CD4-positive, alpha-beta memory T cell (primary cell): ENCODE data around the gene DENND5B. TPM values are rescaled to one million over a fixed set of nuclear protein-coding genes. Genes with fewer than 3 reads are reported as not detected.
"Not testable (repeated sequence)": the region's sequence is repeated elsewhere in the genome, so short reads cannot be mapped to it uniquely, and the experiment has no call there.

Experiments used
- CTCF ChIA-PET: fragments of 350-600 bp; sonication (Branson Sonifier 250); formaldehyde crosslinking; loops from one replicate; lab custom pipeline; 2021; ENCODE audit warnings: inconsistent platforms; ENCODE audit not compliant: partially characterized antibody; lab: Charles Lee
- POLR2A ChIA-PET: fragments of 350-600 bp; sonication (Branson Sonifier 250); formaldehyde crosslinking; loops from one replicate; lab custom pipeline; 2021; ENCODE audit not compliant: partially characterized antibody; lab: Charles Lee
- DNase-seq, 5 donors: peaks; one replicate each; pipeline versions ENCODE4 v3.0.0 to v3.0.0-alpha.2; 2020 to 2022; ENCODE audit warnings: mixed read lengths in 1 of 5
- H3K27ac ChIP-seq: one replicate; pipeline ENCODE4 v1.7.0; 2013; ENCODE audit warnings: low read depth, low read length
- H3K27me3 ChIP-seq: 2 replicates; pipeline ENCODE4 v1.7.0; 2013; ENCODE audit warnings: mild to moderate bottlenecking, low read length, moderate library complexity; ENCODE audit not compliant: insufficient read depth
- H3K36me3 ChIP-seq: 2 replicates; pipeline ENCODE4 v1.7.0; 2013; ENCODE audit warnings: mild to moderate bottlenecking, low read length, moderate library complexity; ENCODE audit not compliant: insufficient read depth
- H3K4me1 ChIP-seq: 2 replicates; pipeline ENCODE4 v1.7.0; 2013; ENCODE audit warnings: mild to moderate bottlenecking, low read length, moderate library complexity; ENCODE audit not compliant: insufficient read depth
- H3K4me3 ChIP-seq, 2 donors: one replicate each; pipeline ENCODE4 v1.7.0; 2013; ENCODE audit warnings: low read length in 2 of 2, mild to moderate bottlenecking in 1 of 2
- H3K9me3 ChIP-seq, 2 donors: one replicate each; pipeline ENCODE4 v1.7.0; 2013; ENCODE audit warnings: low read length in 2 of 2, control low read depth in 1 of 2; ENCODE audit not compliant: control insufficient read depth in 1 of 2
- H3K27ac Mint-ChIP-seq, 7 donors: one replicate each; pipeline ENCODE4 v1.8.0; 2020 to 2021; ENCODE audit warnings: mixed read lengths in 7 of 7, mild to moderate bottlenecking in 6 of 7, inconsistent platforms in 3 of 7, moderate library complexity in 3 of 7
- H3K27me3 Mint-ChIP-seq, 2 donors: one replicate each; pipeline ENCODE4 v1.8.0; 2020 to 2021; ENCODE audit warnings: mixed read lengths in 2 of 2
- H3K36me3 Mint-ChIP-seq, 2 donors: one replicate each; pipeline ENCODE4 v1.8.0; 2020 to 2021; ENCODE audit warnings: mixed read lengths in 2 of 2, inconsistent platforms in 1 of 2, mild to moderate bottlenecking in 1 of 2
- H3K4me1 Mint-ChIP-seq, 4 donors: one replicate each; pipeline ENCODE4 v1.8.0; 2020 to 2021; ENCODE audit warnings: mixed read lengths in 4 of 4, mild to moderate bottlenecking in 1 of 4
- H3K4me3 Mint-ChIP-seq, 8 donors: one replicate each; pipeline ENCODE4 v1.8.0; 2020 to 2021; ENCODE audit warnings: mixed read lengths in 8 of 8, mild to moderate bottlenecking in 7 of 8, moderate library complexity in 6 of 8, inconsistent platforms in 3 of 8
- H3K9me3 Mint-ChIP-seq, 8 donors: one replicate each; pipeline ENCODE4 v1.8.0; 2020 to 2021; ENCODE audit warnings: mixed read lengths in 8 of 8, mild to moderate bottlenecking in 5 of 8, inconsistent platforms in 3 of 8, moderate library complexity in 1 of 8
- intact Hi-C: fragments of 100-400 bp; cut with micrococcal nuclease; formaldehyde crosslinking; loops from one replicate; pipeline ENCODE4 v1.15.1; 2023
- polyA plus RNA-seq, 2 donors: library from polyadenylated mRNA; unstranded; fragments of 300-500 nt; fragmentation: Illumina TruSeq; gene quantifications; one replicate each; pipeline ENCODE4 v1.2.3, GENCODE V29; 2021
- total RNA-seq, 2 experiments: library from RNA; stranded (reverse); gene quantifications; one replicate each; pipeline ENCODE4 v1.2.3, GENCODE V29; 2021

The DENND5B gene
- total and polyA plus RNA-seq, 4 experiments from 2014 or later = 0.60 TPM; not detected in 3

GRCh38 chr12:31387466-31387865, 203.5 kb downstream of the DENND5B start:
- Histone ChIP-seq H3K27me3 (no peaks in the 10 kb centered on the region), H3K27ac (no peak overlapping the region), H3K36me3 (no peaks in the 10 kb centered on the region), H3K4me1 (no peaks in the 10 kb centered on the region), H3K4me3 (no peak overlapping the region), H3K9me3 (no peaks in the 10 kb centered on the region)
- H3K27me3 Mint-ChIP-seq = peaks cover 7 to 9% of the 10 kb centered on the region in 2 donors
- no peak for DNase-seq
- no peak overlapping the region for H3K4me3 Mint-ChIP-seq
- no peak overlapping the region for H3K27ac Mint-ChIP-seq
- ChIA-PET CTCF (interaction anchor here (1.8 kb wide), 1 partner anchor 15 kb away, joined by 6 read pairs; no protein-coding TSS in a partner anchor), POLR2A (no interaction called here)
- H3K9me3 Mint-ChIP-seq = peaks cover 0 to 2% (median 0%) of the 10 kb centered on the region in 8 donors
- H3K4me1 Mint-ChIP-seq = no peaks in the 10 kb centered on the region
- no peaks in the 10 kb centered on the region for H3K36me3 Mint-ChIP-seq
- intact Hi-C loops = no loop called here

GRCh38 chr12:31387011-31387410, 203.9 kb downstream of the DENND5B start:
- H3K4me1 Mint-ChIP-seq = no peaks in the 10 kb centered on the region
- peaks cover 0 to 2% (median 0%) of the 10 kb centered on the region in 8 donors for H3K9me3 Mint-ChIP-seq
- no peak overlapping the region for H3K4me3 Mint-ChIP-seq
- Histone ChIP-seq H3K27ac (no peak overlapping the region), H3K36me3 (no peaks in the 10 kb centered on the region), H3K4me1 (no peaks in the 10 kb centered on the region), H3K27me3 (no peaks in the 10 kb centered on the region), H3K4me3 (no peak overlapping the region), H3K9me3 (no peaks in the 10 kb centered on the region)
- no peak overlapping the region for H3K27ac Mint-ChIP-seq
- no peak for DNase-seq
- peaks cover 6 to 9% of the 10 kb centered on the region in 2 donors for H3K27me3 Mint-ChIP-seq
- intact Hi-C loops = no loop called here
- POLR2A ChIA-PET = no interaction called here
- CTCF ChIA-PET = interaction anchor here (1.8 kb wide), 1 partner anchor 15 kb away, joined by 6 read pairs; no protein-coding TSS in a partner anchor
- no peaks in the 10 kb centered on the region for H3K36me3 Mint-ChIP-seq

GRCh38 chr12:31386364-31386777, 204.6 kb downstream of the DENND5B start:
- H3K36me3 Mint-ChIP-seq = no peaks in the 10 kb centered on the region
- no peaks in the 10 kb centered on the region for H3K36me3 ChIP-seq
- DNase-seq = no peak
- no peak overlapping the region for H3K27ac Mint-ChIP-seq
- no peaks in the 10 kb centered on the region for H3K4me1 ChIP-seq
- ChIA-PET CTCF (interaction anchor here (0.6 to 3.9 kb wide), 3 partner anchors 16 to 108 kb away, joined by 3 to 13 read pairs (median 6); no protein-coding TSS in a partner anchor), POLR2A (no interaction called here)
- H3K4me3 ChIP-seq = no peak overlapping the region
- peaks cover 0 to 4% (median 0%) of the 10 kb centered on the region in 8 donors for H3K9me3 Mint-ChIP-seq
- H3K4me1 Mint-ChIP-seq = no peaks in the 10 kb centered on the region
- peaks cover 6 to 9% of the 10 kb centered on the region in 2 donors for H3K27me3 Mint-ChIP-seq
- no peaks in the 10 kb centered on the region for H3K9me3 ChIP-seq
- no peak overlapping the region for H3K4me3 Mint-ChIP-seq
- H3K27ac ChIP-seq = no peak overlapping the region
- intact Hi-C loops = no loop called here
- no peaks in the 10 kb centered on the region for H3K27me3 ChIP-seq

- H3K36me3 Mint-ChIP-seq, H3K4me1 Mint-ChIP-seq, DNase-seq, H3K27me3 Mint-ChIP-seq, H3K9me3 ChIP-seq, H3K27ac ChIP-seq, H3K9me3 Mint-ChIP-seq, H3K4me1 ChIP-seq, intact Hi-C loops, CTCF ChIA-PET, H3K36me3 ChIP-seq, H3K4me3 Mint-ChIP-seq, H3K27me3 ChIP-seq, H3K27ac Mint-ChIP-seq, H3K4me3 ChIP-seq, POLR2A ChIA-PET: not testable (repeated sequence)
Measured at GRCh38 chr12:31377210-31377609, 213.7 kb downstream of the DENND5B start.

GRCh38 chr12:31375422-31375821, 215.5 kb downstream of the DENND5B start:
- H3K4me1 Mint-ChIP-seq, H3K4me3 Mint-ChIP-seq, H3K9me3 ChIP-seq, H3K27ac Mint-ChIP-seq, POLR2A ChIA-PET, DNase-seq, H3K9me3 Mint-ChIP-seq, CTCF ChIA-PET, H3K27ac ChIP-seq, H3K36me3 ChIP-seq, H3K36me3 Mint-ChIP-seq, H3K4me1 ChIP-seq, H3K27me3 ChIP-seq, intact Hi-C loops, H3K4me3 ChIP-seq, H3K27me3 Mint-ChIP-seq: not testable (repeated sequence)

- Mint-ChIP-seq H3K4me1 (no peaks in the 10 kb centered on the region), H3K27ac (no peak overlapping the region), H3K27me3 (peaks cover 3 to 4% of the 10 kb centered on the region in 2 donors), H3K36me3 (no peaks in the 10 kb centered on the region), H3K4me3 (no peak overlapping the region), H3K9me3 (no peaks in the 10 kb centered on the region)
- POLR2A ChIA-PET = no interaction called here
- intact Hi-C loops = no loop called here
- no peaks in the 10 kb centered on the region for H3K36me3 ChIP-seq
- no peaks in the 10 kb centered on the region for H3K27me3 ChIP-seq
- H3K27ac ChIP-seq = no peak overlapping the region
- CTCF ChIA-PET = no interaction called here
- H3K4me1 ChIP-seq = no peaks in the 10 kb centered on the region
- no peak overlapping the region for H3K4me3 ChIP-seq
- H3K9me3 ChIP-seq = no peaks in the 10 kb centered on the region
- no peak for DNase-seq
Measured at GRCh38 chr12:31371256-31371620, 219.7 kb downstream of the DENND5B start.

GRCh38 chr12:31370531-31371255, 220.2 kb downstream of the DENND5B start:
- no peak overlapping the region for H3K4me3 ChIP-seq
- H3K27me3 Mint-ChIP-seq = peaks cover 3 to 4% of the 10 kb centered on the region in 2 donors
- H3K9me3 Mint-ChIP-seq = no peaks in the 10 kb centered on the region
- H3K36me3 ChIP-seq = no peaks in the 10 kb centered on the region
- no peaks in the 10 kb centered on the region for H3K36me3 Mint-ChIP-seq
- no peak overlapping the region for H3K4me3 Mint-ChIP-seq
- no peak overlapping the region for H3K27ac Mint-ChIP-seq
- no peak for DNase-seq
- H3K9me3 ChIP-seq = no peaks in the 10 kb centered on the region
- H3K27me3 ChIP-seq = no peaks in the 10 kb centered on the region
- H3K27ac ChIP-seq = no peak overlapping the region
- no peaks in the 10 kb centered on the region for H3K4me1 Mint-ChIP-seq
- intact Hi-C loops = no loop called here
- CTCF ChIA-PET = interaction anchor here (0.6 kb wide), 1 partner anchor 282 kb away, joined by 5 read pairs; no protein-coding TSS in a partner anchor
- POLR2A ChIA-PET = no interaction called here
- no peaks in the 10 kb centered on the region for H3K4me1 ChIP-seq
